Endothelial cell of umbilical vein (primary cell): ENCODE data around the gene IL10RA. TPM values are rescaled to one million over a fixed set of nuclear protein-coding genes. Genes with fewer than 3 reads are reported as not detected.

ENCODE experiments used
- BruUV-seq: library from RNA; stranded (reverse); fragments of 400-500 nt; replicated peaks from 2 replicates; lab custom pipeline; 2021; lab: Mats Ljungman, UMichigan
- CTCF ChIA-PET: fragments of 300-600, 350-600 bp; sonication (Branson Sonifier 250); formaldehyde crosslinking; loops from one replicate; lab custom pipeline; 2021; ENCODE audit warnings: antibody characterized with exemption, inconsistent platforms; lab: Charles Lee
- POLR2A ChIA-PET: fragments of 300-600, 350-600 bp; sonication (Branson Sonifier 250); formaldehyde crosslinking; loops from one replicate; lab custom pipeline; 2021; ENCODE audit warnings: antibody characterized with exemption, inconsistent platforms; lab: Charles Lee
- DNase-seq: peaks from one replicate; pipeline ENCODE4 v3.0.0-alpha.2; 2011; ENCODE audit warnings: low read depth, low spot score
- FAIRE-seq: peaks from 2 replicates; lab custom pipeline; 2011; peaks lifted over from hg19 to GRCh38; lab: Jason Lieb, UNC
- H2AFZ ChIP-seq: 2 replicates; pipeline ENCODE4 v1.6.0; 2012; ENCODE audit warnings: low read depth, low read length, control low read depth, inconsistent platforms
- H3K27ac ChIP-seq: 2 replicates; pipeline ENCODE4 v1.5.1; 2011; ENCODE audit warnings: low read depth, mild to moderate bottlenecking, control low read depth, low read length, moderate library complexity; ENCODE audit not compliant: insufficient read depth
- H3K27me3 ChIP-seq, 2 experiments: 2 replicates each; pipeline versions ENCODE4 v1.6.0 to v1.6.1; 2011; ENCODE audit warnings: low read length in 2 of 2, mixed read lengths in 1 of 2; ENCODE audit not compliant: control insufficient read depth in 2 of 2, insufficient read depth in 2 of 2
- H3K36me3 ChIP-seq, 2 experiments: 2 replicates in 1 of 2; 3 replicates in 1 of 2; pipeline ENCODE4 v1.5.1; 2011; ENCODE audit warnings: low read length in 2 of 2, mild to moderate bottlenecking in 1 of 2, moderate library complexity in 1 of 2; ENCODE audit not compliant: control insufficient read depth in 2 of 2, insufficient read depth in 2 of 2; ENCODE audit errors: extremely low read depth in 1 of 2
- H3K4me1 ChIP-seq: 3 replicates; pipeline ENCODE4 v1.5.1; 2011; ENCODE audit warnings: mild to moderate bottlenecking, low read length; ENCODE audit not compliant: control insufficient read depth, insufficient read depth; ENCODE audit errors: extremely low read depth
- H3K4me2 ChIP-seq: 2 replicates; pipeline ENCODE4 v1.6.1; 2011; ENCODE audit warnings: low read length, control low read depth, mixed read lengths; ENCODE audit not compliant: insufficient read depth
- H3K4me3 ChIP-seq, 3 experiments: fragments of 200-600 bp in 1 of 3; sonication (generic), shearing (Covaris generic) in 1 of 3; replicated peaks in 1 of 3; 2 replicates each; pipeline ENCODE4 v1.5.1; 2011 to 2016; ENCODE audit warnings: control low read depth in 3 of 3, low read length in 3 of 3, mild to moderate bottlenecking in 2 of 3, inconsistent platforms in 1 of 3, low read depth in 1 of 3, moderate library complexity in 1 of 3; ENCODE audit not compliant: insufficient read depth in 1 of 3
- H3K79me2 ChIP-seq: 2 replicates; pipeline ENCODE4 v1.6.0; 2012; ENCODE audit warnings: low read length, inconsistent platforms; ENCODE audit not compliant: control insufficient read depth, insufficient read depth
- H3K9ac ChIP-seq: replicated peaks from 2 replicates; pipeline ENCODE3; 2011; ENCODE audit warnings: low read length, control low read depth; ENCODE audit not compliant: insufficient read depth; ENCODE audit errors: extremely low read depth
- H3K9me1 ChIP-seq: replicated peaks from 3 replicates; pipeline ENCODE4 v1.6.0; 2011; ENCODE audit warnings: mild to moderate bottlenecking, low read length; ENCODE audit not compliant: control insufficient read depth, insufficient read depth; ENCODE audit errors: extremely low read depth
- H3K9me3 ChIP-seq: replicated peaks from 2 replicates; pipeline ENCODE4 v1.5.1; 2012; ENCODE audit warnings: low read length, inconsistent platforms; ENCODE audit not compliant: control insufficient read depth, insufficient read depth
- H4K20me1 ChIP-seq: replicated peaks from 2 replicates; pipeline ENCODE3; 2011; ENCODE audit warnings: mild to moderate bottlenecking, low read length; ENCODE audit not compliant: control insufficient read depth, insufficient read depth; ENCODE audit errors: extremely low read depth
- EZH2 ChIP-seq: IDR thresholded peaks from 2 replicates; pipeline ENCODE4 v1.6.1; 2012; ENCODE audit warnings: borderline replicate concordance, low read depth, mild to moderate bottlenecking, moderate library complexity, low read length, inconsistent platforms; ENCODE audit not compliant: severe bottlenecking
- FOS ChIP-seq: IDR thresholded peaks from 2 replicates; pipeline ENCODE4 v1.6.1; 2011; ENCODE audit warnings: mild to moderate bottlenecking, low read length, moderate library complexity, borderline replicate concordance; ENCODE audit not compliant: insufficient read depth
- GATA2 ChIP-seq: IDR thresholded peaks from 2 replicates; pipeline ENCODE4 v1.7.0; 2011; ENCODE audit warnings: low read depth, mild to moderate bottlenecking, moderate library complexity, mixed read lengths, low read length; ENCODE audit not compliant: insufficient read length, insufficient read depth
- JUN ChIP-seq: IDR thresholded peaks from 2 replicates; pipeline ENCODE4 v1.6.1; 2011; ENCODE audit warnings: borderline replicate concordance, low read depth; ENCODE audit not compliant: insufficient read length, insufficient read depth
- MYC ChIP-seq: IDR thresholded peaks from one replicate; pipeline ENCODE4 v1.6.1; 2011; ENCODE audit warnings: mild to moderate bottlenecking, low read depth, low read length
- POLR2A ChIP-seq: IDR thresholded peaks from 2 replicates; pipeline ENCODE4 v1.6.1; 2012; ENCODE audit warnings: low read depth, mild to moderate bottlenecking, control low read depth, low read length
- POLR2AphosphoS5 ChIP-seq: IDR thresholded peaks from 2 replicates; pipeline ENCODE4 v1.6.1; 2012; ENCODE audit warnings: low read depth, mild to moderate bottlenecking, control low read depth, low read length, moderate library complexity; ENCODE audit not compliant: insufficient read depth
- dilution Hi-C: fragments of 300-500 bp; cut with MboI; formaldehyde crosslinking; loops from one replicate; pipeline ENCODE4 v1.15.0; 2019; ENCODE audit warnings: low sequenced_read_pairs; ENCODE audit not compliant: extremely low pct_ligation_motif_present
- intact Hi-C: fragments of 100-400 bp; cut with micrococcal nuclease; formaldehyde crosslinking; loops from one replicate; pipeline ENCODE4 v1.10.0; 2022
- polyA plus RNA-seq, 4 experiments: library from polyadenylated mRNA; depleted of rRNA in 3 of 4; stranded (reverse) in 3 of 4; unstranded in 1 of 4; fragments of >200 nt; gene quantifications; 2 replicates each; pipeline versions ENCODE4 v1.2.1 to v1.2.3, GENCODE V29; 2011 to 2012; ENCODE audit warnings: missing spikeins in 1 of 4
- total RNA-seq: library from RNA; stranded (reverse); gene quantifications from 2 replicates; pipeline ENCODE4 v1.2.3, GENCODE V29; 2021
- TF ChIP-seq, protein P1 (sequence below): IDR thresholded peaks from 2 replicates; pipeline ENCODE4 v1.6.1; 2011; ENCODE audit not compliant: insufficient read depth, insufficient read length
- TF ChIP-seq, protein P2 (sequence below), 2 donors: IDR thresholded peaks; 1 replicate in 1 of 2; 2 replicates in 1 of 2; pipeline ENCODE4 v1.5.1; 2011; ENCODE audit warnings: low read length in 2 of 2, mild to moderate bottlenecking in 2 of 2, moderate library complexity in 2 of 2, control low read depth in 1 of 2, inconsistent platforms in 1 of 2, low read depth in 1 of 2; ENCODE audit not compliant: insufficient read depth in 1 of 2; ENCODE audit errors: extremely low read depth in 1 of 2

Gene IL10RA
- total and polyA plus RNA-seq, 2 donors (not counting 3 experiments of a cell fraction or from before 2014, with no cell fraction given): 0.04 TPM; not detected in 1

GRCh38 chr11:118018401-118018800, 32.2 kb downstream of the IL10RA start:
- H3K36me3 ChIP-seq: no peaks in the 10 kb centered on the region
- intact Hi-C loops: no loop called here
- TF ChIP-seq POLR2A (no peak), MYC (no peak), POLR2AphosphoS5 (no peak), JUN (no peak), GATA2 (no peak), FOS (no peak), EZH2 (no peak)
- TF ChIP-seq, protein P1, sequence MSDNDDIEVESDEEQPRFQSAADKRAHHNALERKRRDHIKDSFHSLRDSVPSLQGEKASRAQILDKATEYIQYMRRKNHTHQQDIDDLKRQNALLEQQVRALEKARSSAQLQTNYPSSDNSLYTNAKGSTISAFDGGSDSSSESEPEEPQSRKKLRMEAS: no peak
- TF ChIP-seq, protein P2, sequence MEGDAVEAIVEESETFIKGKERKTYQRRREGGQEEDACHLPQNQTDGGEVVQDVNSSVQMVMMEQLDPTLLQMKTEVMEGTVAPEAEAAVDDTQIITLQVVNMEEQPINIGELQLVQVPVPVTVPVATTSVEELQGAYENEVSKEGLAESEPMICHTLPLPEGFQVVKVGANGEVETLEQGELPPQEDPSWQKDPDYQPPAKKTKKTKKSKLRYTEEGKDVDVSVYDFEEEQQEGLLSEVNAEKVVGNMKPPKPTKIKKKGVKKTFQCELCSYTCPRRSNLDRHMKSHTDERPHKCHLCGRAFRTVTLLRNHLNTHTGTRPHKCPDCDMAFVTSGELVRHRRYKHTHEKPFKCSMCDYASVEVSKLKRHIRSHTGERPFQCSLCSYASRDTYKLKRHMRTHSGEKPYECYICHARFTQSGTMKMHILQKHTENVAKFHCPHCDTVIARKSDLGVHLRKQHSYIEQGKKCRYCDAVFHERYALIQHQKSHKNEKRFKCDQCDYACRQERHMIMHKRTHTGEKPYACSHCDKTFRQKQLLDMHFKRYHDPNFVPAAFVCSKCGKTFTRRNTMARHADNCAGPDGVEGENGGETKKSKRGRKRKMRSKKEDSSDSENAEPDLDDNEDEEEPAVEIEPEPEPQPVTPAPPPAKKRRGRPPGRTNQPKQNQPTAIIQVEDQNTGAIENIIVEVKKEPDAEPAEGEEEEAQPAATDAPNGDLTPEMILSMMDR (IDR thresholded peaks at IDR 0.05; ENCODE audit: extremely low read depth in 1 of 2, insufficient read depth in 1 of 2, low read depth in 1 of 2, low read length in 2 of 2): no peak
- no peak overlapping the region for H3K27ac ChIP-seq
- FAIRE-seq (no peak), DNase-seq (no peak)
- H3K4me2 ChIP-seq: no peak overlapping the region
- H3K9me1 ChIP-seq: no peaks in the 10 kb centered on the region
- H3K4me3 ChIP-seq: no peak overlapping the region
- no peak overlapping the region for H2AFZ ChIP-seq
- ChIA-PET CTCF (interaction anchor here (1.5 kb wide), 1 partner anchor 72 kb away, joined by 3 read pairs; no protein-coding TSS in a partner anchor), POLR2A (no interaction called here)
- no peak overlapping the region for H3K9ac ChIP-seq
- no peaks in the 10 kb centered on the region for H3K79me2 ChIP-seq
- H3K4me1 ChIP-seq: no peaks in the 10 kb centered on the region
- BruUV-seq: no TSS peak
- H4K20me1 ChIP-seq: no peaks in the 10 kb centered on the region
- dilution Hi-C loops: no loop called here
- no peaks in the 10 kb centered on the region for H3K9me3 ChIP-seq
- H3K27me3 ChIP-seq: peaks cover 0 to 2% of the 10 kb centered on the region in 2 experiments
